CD4-positive, alpha-beta T cell treated with Interleukin-21 for 1 hour (primary cell): ENCODE data around the gene ANGEL1.
A peak's percentile ranks its signal among the peaks of the same experiment; 100 is the strongest.

Experiments
- DNase-seq: peaks from one replicate; pipeline ENCODE4 v3.0.0-alpha.2; 2020

ANGEL1 gene

DNA sequence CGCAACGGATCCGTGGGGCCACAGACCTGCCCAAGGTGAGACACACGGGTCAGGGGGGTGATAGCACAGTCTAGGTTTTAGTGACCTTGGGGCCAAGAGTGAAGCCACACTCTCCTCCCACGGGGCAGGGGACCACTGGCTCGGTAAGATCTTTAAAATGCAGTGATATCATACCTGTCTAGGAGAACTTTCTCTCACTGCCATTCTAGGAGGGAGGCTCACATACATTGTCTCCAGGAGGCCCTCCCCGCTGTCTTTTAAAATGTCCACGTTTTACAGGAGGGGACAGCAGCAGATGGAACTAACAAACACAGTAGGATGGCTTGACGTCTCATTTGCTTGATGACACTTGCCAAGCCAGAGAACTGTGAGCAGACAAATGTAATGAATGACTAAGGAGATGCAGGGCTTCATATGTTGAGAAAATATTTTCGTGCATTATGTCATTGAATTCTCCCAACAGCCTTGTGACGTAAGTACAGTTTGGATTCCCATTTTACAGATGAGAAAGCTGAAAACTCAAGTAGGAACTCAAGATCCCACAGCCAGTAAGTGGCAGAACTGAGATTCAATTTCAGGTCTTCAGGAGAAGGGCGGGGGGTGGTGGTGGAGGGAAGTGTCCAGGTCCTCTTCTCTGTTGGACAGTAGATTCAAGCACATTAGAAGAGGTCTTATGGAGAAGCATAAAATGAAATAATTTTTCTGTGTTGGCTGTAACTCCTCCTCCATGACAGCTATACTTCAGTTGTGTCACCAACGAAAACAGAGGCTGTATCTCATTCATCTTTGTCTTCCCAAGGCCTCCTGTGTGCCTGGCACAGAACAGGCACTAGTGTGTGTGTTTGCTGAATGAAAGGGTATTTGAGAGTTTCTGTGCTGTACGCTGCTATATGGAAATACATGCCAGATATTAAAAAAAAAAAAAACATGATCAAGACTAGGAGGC is 49.3 kb downstream of the ANGEL1 start:
- no peak for DNase-seq

DNA sequence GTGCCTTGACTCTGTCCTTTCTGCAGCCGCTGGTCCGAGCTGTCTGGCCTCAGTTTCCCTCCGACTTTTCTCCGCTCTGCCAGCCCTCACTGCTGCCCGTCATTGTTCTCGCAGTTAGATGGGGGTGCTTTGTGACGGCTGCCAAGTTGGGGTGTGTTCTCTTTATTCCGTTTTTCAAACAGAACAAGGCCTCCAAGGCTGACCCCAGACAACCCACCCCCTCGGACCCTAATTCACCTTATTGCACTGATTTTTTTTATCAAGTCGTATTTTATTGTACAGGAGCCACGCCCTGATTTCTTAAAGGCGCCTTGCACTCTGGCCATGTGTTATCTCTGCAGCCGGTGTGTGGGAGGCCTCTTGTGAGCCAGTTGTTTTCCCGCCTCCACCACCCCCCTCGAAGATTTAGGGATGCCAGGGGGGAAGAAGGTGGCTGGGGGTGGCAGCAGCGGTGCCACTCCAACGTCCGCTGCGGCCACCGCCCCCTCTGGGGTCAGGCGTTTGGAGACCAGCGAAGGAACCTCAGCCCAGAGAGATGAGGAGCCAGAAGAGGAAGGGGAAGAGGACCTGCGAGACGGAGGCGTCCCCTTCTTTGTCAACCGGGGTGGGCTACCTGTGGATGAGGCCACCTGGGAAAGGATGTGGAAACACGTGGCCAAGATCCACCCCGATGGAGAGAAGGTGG is 50.1 kb downstream of the ANGEL1 start:
- DNase-seq: no peak

DNA sequence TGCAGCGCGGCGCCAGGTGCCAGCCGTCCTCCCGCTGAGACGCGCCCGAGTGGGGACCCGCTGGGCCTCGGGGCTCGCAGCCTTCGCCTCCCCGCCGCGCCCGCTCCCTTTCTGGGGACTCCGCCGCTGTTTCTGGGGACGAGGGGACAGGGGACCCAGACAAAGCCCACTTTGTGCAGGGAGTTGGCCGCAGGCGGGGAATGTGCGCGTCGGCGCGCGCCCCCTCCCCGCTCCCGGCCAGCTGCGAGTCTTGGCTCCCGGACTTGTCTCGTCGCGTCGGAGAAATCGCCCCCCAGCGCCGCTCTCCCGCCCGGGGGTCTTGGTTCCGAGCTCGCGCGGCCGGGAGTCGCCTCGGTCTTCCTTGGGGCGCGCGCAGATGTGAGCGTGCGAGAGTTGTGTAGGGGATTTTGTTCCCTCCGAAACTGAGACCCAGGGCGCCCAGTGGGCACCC is 50.7 kb downstream of the ANGEL1 start:
- no peak for DNase-seq

DNA sequence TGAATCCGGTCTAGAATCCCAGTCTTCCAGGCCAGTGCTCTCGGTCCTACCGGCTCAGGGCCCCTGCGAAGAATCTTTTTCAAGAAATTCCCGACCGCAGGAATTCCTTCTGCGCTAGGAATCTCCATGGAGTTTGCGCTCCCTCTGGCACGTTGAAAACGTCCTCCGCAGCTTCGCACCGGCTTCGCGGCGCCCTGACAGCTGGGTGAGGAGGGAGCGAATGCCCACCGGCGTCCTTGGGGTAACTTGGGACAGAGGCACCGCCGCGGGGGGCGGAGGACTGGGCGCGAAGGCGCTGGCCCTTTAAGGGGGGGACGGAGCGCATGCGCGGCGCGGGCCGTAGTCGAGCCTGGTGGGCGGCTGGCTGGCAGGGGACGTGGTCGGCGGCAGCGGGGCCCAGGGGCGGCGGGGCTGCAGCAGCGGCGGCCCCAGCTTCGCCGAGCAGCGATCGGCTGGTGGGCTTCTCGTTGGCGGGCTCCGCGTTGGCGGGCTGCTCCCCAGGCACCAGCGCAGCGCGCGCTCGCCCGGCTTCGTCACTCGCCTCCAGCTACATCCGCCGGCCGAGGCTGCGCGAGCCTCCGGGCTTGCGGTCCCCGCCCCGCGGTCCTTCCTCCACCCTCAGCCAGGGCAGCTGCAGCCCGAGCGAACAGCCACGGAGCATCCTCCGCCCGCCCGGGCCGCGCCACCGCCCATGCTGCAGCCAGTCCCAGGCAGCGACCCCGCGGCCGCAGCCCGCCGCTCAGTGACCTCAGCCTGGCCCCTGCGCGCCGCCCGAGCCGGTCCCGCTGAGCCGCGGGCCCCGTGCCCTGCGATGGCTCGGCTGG is 51.3 kb downstream of the ANGEL1 start, which contains the start of gene VASH1:
TSS of gene VASH1 (plus strand) at position 333 of the 824 bp plus-strand sequence. CDS start 1,354 bp downstream, outside the sequence.
- DNase-seq: peak; percentile 58

DNA sequence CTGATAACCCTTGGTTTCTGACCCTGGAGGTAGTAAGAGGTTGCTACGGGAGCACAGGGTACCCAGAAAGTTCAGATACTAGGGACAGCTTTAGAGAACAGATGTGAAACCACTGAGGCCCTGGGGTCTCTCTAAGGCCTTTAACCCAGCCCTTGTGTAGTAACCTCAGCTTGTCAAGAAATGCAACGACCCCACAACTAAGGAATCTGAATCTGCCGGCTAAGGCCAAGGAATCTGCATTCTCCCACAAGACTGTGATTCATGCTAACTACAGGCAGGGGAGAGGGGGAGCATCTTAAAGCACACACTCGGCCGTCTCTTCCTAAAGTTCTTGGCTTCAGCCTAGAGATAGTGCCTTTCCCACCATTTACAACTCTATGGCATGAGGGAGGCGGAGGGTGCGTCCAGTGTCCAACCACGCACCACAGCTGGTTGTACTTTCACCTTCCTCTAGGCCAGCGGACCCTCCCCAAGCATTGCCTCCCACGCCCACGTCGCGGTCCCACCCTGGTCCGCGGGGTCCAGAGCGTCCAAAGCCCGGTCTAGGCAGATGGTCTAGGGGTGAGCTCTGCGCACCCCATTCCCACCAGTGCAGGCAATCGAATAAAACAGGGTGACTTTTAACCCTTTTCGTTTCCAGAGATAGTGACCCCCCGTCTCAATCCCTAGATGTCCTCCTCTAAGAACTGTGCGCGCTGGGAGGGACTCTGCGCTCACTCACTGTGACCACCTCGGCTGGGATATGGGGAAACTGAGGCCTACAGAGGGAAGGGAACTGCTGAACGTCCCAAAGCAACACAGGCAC is 52.1 kb downstream of the ANGEL1 start:
- DNase-seq: no peak

DNA sequence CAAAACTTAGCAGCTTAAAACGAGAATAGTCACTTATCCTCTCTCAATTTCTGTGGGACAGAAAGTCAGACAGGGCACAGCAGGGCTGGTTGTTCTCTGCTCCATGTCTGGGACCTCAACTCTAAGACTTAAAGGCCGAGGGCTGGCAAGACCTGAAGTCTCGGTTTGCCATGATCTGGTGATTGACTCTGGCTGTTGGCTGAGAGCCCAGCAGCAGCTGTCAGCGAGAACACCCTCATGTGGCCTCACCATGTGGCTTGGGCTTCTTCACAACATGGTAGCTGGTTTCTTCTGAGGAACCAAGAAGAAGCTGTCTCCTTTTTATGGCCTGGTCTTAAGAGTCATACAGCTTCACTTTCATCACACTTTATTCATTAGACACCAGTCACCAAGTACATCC is 53.1 kb downstream of the ANGEL1 start:
- no peak for DNase-seq

DNA sequence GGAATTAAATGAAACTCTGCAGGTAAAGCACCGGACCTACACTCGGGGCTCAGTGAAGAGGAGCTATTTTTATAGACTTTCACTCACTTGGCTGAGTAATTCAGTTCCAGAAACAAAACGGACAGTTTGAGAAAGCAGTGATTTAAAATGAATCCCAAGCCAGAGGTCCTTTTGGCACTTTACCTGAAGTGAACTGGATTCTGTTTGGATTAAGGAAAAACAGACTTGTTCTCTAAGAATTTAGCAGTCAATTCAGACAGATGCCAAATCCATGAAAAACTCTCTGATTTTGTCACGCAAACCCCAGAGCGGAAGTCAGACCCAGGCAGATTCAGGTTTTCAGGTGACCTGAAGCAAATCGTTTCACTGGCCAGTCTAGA is 56.3 kb downstream of the ANGEL1 start:
- no peak for DNase-seq

DNA sequence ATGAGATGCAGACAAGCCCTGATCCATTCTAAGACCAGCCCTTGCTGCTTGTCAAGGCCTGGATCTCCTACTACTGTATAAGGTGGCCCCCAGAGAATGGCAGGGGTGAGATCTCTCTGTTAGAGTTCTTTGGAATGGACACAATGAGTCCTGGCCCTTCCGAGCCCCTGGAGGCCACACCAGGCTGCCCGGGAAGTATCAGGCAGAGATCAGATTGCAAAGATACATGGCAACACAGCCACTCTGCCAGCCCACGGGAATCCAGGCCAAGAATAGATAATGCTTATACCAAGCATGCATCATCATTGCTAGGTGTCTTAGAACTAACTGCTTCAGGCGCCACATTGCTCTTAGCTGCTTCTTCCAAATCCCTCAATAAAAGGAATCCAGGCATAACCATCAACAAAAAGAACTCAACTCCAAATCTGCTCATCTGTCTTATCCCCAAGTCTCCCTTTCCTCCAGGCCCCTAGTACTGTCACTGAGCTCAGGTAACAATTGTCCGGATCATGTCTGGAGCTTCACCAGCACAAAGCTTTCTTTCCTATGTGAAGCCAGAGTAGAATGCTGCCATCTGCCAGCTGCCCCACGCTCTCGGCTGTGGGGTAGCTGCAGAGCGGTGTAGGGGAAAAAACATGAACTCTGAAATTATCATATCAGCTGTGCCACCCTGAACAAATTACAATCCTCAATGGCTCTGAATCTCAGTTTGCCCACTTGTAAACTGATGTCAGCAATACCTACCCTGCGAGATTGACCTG is 56.9 kb downstream of the ANGEL1 start:
- no peak for DNase-seq

DNA sequence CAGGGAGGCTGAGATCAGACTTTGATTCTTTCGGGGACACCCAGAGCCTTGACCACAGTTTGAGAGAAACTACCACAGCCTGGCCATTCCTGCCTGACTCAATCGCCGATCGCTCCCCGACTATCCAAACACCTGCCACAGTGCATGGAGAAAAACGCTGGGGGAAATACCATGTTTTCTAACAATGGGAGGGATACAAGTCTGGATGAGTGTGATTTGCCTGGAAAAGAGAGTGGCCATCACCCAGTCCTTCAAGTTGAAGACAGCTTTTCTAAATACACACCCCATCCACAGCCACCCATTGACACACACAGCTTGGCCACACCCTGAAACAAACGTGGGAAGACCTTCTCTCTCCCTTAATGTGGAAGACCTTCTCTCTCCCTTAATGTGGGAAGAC is 58.1 kb downstream of the ANGEL1 start:
- DNase-seq: no peak

DNA sequence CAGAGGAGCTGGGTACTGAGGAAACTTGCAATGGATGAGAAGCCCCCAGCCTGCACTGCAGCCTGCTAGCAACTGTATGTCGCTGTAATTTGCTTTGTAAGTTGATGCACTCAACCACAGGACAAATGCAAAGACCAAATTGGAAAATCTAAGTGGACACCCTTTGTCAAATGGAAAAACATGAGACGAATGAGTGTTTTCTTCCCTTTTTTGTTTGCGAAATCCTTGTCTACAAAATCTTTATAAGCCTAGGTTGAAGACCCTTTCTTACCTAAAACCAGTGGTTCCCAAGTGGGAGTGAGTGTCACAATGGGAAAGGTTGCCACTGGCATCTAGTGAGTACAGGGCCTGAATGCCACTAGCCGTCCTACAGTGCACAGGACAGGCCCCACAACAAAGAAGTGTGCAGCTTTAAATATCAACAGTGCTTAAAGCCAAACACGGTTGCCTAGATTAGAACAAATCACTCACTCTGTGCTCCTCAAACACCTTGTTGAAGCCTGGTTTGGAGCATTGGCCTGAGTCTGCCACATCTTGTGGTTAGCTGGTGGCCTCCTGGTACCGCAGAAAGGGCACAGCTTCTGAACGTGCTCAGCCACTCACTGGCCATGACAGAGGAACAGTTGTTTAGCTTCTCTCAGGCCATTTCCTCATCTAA is 59.0 kb downstream of the ANGEL1 start:
- DNase-seq: no peak

DNA sequence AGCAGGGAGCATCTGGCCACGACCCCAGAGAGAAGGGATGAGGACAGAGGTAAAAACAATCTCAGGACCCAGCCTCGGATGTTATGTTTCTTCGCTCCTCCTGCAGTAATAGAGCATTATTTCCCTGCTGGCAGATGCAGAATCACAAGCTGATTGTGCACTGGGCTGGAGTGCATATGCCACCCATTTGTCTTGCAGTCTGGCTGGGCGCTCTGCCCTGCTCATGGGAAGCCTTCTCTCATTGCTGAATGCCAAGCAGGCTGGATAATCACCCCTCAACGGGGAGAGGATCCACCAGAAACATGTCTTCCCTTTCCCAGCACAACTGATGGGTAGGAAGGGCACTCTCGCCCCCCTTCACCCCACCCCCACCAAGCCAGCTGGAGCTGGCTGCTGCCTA is 59.9 kb downstream of the ANGEL1 start:
- no peak for DNase-seq

DNA sequence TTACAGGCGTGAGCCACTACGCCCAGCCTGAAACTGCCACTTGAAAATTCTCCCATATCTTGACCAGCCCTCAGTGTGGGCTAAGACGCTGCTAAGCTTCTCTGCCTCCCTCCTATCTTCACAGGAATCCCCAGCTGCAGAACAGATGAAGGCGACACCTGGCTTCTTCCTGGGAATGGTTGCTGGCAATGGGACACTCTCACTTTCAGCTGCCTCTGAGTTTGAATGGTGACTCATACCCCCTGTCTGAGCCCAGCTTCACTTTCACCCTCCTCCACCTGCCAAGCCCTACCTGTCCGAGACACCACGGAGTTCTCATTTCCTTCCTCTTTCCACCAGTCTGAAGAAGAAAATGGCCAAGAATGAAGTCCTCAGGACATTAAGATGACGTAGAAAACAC is 69.7 kb downstream of the ANGEL1 start:
- DNase-seq: no peak

DNA sequence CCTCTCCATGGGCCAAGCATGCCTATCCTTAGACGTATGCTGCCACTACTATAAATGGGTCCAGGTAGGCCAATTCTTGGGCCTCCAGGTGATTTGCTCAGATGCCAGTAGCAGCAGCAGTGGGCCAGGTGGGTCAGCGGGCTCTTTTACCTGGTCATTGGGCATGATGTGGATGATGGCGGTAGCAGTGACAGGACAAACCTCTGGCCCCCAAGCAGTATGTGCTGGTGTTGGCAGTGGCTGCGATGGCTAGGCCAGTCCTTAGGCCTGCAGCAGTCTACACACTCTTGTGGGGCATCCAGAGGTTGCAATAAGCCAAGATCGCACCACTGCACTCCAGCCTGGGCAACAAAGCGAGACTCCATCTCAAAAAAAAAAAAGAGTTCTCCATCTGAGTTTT is 70.5 kb downstream of the ANGEL1 start:
- DNase-seq: no peak

DNA sequence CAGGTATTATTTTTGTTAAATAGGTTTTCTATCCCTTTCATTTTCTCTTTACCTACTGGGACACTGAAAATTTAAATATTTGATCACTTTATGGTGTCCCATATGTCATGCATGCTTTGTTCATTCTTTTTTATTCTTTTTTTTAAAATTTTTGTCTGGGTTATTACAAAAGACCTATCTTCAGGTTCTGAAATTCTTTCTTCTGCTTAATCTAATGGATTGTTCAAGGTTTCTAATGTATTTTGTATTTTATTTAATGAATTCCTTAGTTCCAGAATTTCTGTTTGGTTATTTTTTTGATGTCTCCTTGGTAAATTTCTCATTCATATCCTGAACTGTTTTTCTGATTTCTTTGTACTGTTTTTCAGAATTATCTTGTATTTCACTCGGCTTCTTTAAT is 71.6 kb downstream of the ANGEL1 start:
- DNase-seq: no peak
